CD4-positive, alpha-beta T cell treated with Interleukin-1 beta for 1 hour (primary cell): ENCODE results near the gene PDXDC1.
"Not testable (repeated sequence)": the region's sequence is repeated elsewhere in the genome, so short reads cannot be mapped to it uniquely, and the experiment has no call there.

Experiments used
- DNase-seq, 2 donors: peaks; one replicate each; pipeline ENCODE4 v3.0.0-alpha.2; 2020 to 2022

PDXDC1 gene

GRCh38 chr16:15166177-15166576 lies 191.4 kb downstream of the PDXDC1 start:
- not testable (repeated sequence) for DNase-seq

GRCh38 chr16:15168303-15168702 lies 193.5 kb downstream of the PDXDC1 start:
- not testable (repeated sequence) for DNase-seq

- not testable (repeated sequence) for DNase-seq
Observed at GRCh38 chr16:15168953-15169652, 194.3 kb downstream of the PDXDC1 start.

- not testable (repeated sequence) for DNase-seq
Observed at GRCh38 chr16:15179909-15180308, 205.1 kb downstream of the PDXDC1 start.

GRCh38 chr16:15180946-15181345 lies 206.1 kb downstream of the PDXDC1 start:
- DNase-seq: not testable (repeated sequence)

GRCh38 chr16:15184000-15184399 lies 209.2 kb downstream of the PDXDC1 start:
- DNase-seq: not testable (repeated sequence)
